OCI-LY7 (cell line): ENCODE data around the gene GPR142.

Source experiments
- CTCF ChIP-seq: fragments of 200-600 bp; sonication (generic); conservative IDR thresholded peaks from 2 replicates; pipeline ENCODE4 v1.5.1; 2014; ENCODE audit warnings: mild to moderate bottlenecking, antibody characterized with exemption, low read length, moderate library complexity, mixed read lengths
- EZH2phosphoT487 ChIP-seq: fragments of 200-600 bp; sonication (generic); IDR thresholded peaks from 2 replicates; pipeline ENCODE4 v1.6.1; 2018; ENCODE audit warnings: low read depth, borderline replicate concordance, mild to moderate bottlenecking, mixed run types, antibody characterized with exemption, low read length, moderate library complexity, mixed read lengths

DNA sequence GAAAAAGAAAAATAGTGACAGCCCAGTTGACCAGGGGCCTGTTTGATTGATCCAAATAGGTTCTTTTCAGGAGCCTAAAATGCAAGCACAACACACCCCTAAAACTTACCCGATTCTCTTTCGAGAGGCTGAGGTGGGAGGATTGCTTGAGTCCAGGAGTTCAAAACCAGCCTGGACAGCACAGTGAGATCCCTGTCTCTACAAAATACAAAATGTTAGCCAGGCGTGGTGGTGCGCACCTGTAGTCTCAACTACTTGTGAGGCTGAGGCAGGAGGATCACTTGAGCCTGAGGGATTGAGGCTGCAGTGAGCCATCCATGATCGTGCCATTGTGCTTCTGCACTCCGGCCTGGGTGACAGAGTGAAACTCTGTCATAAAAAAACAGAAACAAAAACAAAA lies 42.8 kb upstream of the GPR142 start:
- TF ChIP-seq CTCF, result no peak
- no peak for TF ChIP-seq EZH2phosphoT487
